ENCODE results near the gene PANX2.

The PANX2 gene

DNA sequence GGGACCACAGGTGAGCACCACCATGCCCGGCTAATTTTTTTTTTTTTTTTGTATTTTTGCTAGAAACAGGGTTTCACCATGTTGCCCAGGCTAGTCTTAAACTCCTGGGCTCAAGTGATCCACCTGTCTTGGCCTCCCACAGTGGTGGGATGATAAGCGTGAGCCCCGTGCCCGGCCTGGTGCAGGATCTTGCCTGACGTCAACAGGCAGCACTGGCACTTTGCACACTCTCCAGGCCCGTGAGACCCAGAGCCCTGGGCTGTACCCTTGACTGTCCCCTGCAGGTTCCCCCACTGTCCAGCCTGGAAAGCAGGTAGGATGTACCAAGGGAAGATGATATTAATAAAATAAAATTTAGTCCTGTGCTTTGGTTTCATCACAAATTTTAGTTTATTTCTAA is 29.1 kb upstream of the PANX2 start:
- Histone ChIP-seq H3K4me2 (no peak overlapping the region), H3K4me1 (ENCODE audit: low read depth, poor library complexity, severe bottlenecking) (peaks cover 38% of the 10 kb centered on the region), H2AFZ (ENCODE audit: low read depth) (no peak overlapping the region), H3K4me3 (IDR thresholded peaks at IDR 0.05; ENCODE audit: insufficient read depth, low read depth, low read length) (no peak overlapping the region), H3K27me3 (ENCODE audit: insufficient read depth, low read depth) (no peaks in the 10 kb centered on the region), H3K79me2 (ENCODE audit: insufficient read depth, low read depth) (no peaks in the 10 kb centered on the region), H3K9ac (no peak overlapping the region), H4K20me1 (ENCODE audit: insufficient read depth) (no peaks in the 10 kb centered on the region), H3K36me3 (ENCODE audit: insufficient read depth) (no peaks in the 10 kb centered on the region), H3K27ac (no peak overlapping the region; the same call in 1 of the 2 replicates)
- TF ChIP-seq, protein P1, sequence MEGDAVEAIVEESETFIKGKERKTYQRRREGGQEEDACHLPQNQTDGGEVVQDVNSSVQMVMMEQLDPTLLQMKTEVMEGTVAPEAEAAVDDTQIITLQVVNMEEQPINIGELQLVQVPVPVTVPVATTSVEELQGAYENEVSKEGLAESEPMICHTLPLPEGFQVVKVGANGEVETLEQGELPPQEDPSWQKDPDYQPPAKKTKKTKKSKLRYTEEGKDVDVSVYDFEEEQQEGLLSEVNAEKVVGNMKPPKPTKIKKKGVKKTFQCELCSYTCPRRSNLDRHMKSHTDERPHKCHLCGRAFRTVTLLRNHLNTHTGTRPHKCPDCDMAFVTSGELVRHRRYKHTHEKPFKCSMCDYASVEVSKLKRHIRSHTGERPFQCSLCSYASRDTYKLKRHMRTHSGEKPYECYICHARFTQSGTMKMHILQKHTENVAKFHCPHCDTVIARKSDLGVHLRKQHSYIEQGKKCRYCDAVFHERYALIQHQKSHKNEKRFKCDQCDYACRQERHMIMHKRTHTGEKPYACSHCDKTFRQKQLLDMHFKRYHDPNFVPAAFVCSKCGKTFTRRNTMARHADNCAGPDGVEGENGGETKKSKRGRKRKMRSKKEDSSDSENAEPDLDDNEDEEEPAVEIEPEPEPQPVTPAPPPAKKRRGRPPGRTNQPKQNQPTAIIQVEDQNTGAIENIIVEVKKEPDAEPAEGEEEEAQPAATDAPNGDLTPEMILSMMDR (conservative IDR thresholded peaks at IDR 0.05; ENCODE audit: low read depth, low read length), result no peak

DNA sequence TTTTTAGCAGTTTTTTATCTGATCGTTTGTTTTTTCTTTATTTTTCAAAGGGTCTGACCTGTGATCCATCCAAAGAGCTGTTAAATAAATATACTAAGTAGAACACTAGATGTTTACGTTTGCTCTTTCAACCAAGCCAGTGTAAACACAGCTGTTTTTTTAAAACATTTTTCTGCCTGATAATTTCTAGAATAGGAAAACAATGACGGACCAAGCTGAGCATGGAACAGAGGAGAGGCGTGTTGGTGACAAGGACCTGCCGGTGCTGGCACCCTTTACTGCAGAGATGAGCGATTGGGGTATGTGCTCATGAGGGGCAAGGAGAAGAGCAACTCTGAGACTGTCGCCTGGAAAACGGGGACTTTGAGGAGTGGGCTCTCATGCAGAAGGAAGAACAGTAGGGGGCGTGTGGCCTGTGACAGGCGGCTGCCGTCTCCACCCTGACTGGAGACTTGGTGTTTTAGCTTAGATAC is 28.6 kb upstream of the PANX2 start:
- Histone ChIP-seq H3K9ac (no peak overlapping the region), H3K27me3 (ENCODE audit: insufficient read depth, low read depth) (no peaks in the 10 kb centered on the region), H3K79me2 (ENCODE audit: insufficient read depth, low read depth) (no peaks in the 10 kb centered on the region), H3K4me3 (IDR thresholded peaks at IDR 0.05; ENCODE audit: insufficient read depth, low read depth, low read length) (no peak overlapping the region), H3K4me1 (ENCODE audit: low read depth, poor library complexity, severe bottlenecking) (peaks cover 38% of the 10 kb centered on the region), H2AFZ (ENCODE audit: low read depth) (no peak overlapping the region), H3K4me2 (no peak overlapping the region), H3K36me3 (ENCODE audit: insufficient read depth) (no peaks in the 10 kb centered on the region), H4K20me1 (ENCODE audit: insufficient read depth) (no peaks in the 10 kb centered on the region), H3K27ac (no peak overlapping the region)
- TF ChIP-seq, protein P1 (conservative IDR thresholded peaks at IDR 0.05; ENCODE audit: low read depth, low read length), result no peak

DNA sequence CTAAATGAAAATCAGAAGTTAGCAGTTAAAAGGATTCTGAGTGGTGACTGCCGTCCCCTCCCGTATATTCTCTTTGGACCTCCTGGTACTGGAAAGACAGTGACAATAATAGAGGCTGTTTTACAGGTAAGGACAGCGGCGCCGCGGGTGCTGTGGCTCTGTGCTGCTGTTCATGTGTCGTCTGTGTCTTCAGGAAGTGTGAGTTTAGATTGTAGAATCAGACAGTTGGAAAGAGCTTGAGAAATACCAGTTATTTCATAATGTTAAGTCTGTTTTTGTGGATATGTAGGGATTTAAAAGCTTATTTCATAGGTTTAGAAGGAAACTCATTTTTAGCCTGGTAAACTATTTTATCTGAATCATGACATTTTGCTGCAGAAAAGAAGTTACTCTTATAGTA is 27.4 kb upstream of the PANX2 start:
- Histone ChIP-seq H3K4me2 (no peak overlapping the region), H2AFZ (ENCODE audit: low read depth) (no peak overlapping the region), H3K27ac (no peak overlapping the region), H3K27me3 (ENCODE audit: insufficient read depth, low read depth) (no peaks in the 10 kb centered on the region), H3K79me2 (ENCODE audit: insufficient read depth, low read depth) (no peaks in the 10 kb centered on the region), H3K4me1 (ENCODE audit: low read depth, poor library complexity, severe bottlenecking) (peaks cover 35% of the 10 kb centered on the region), H4K20me1 (ENCODE audit: insufficient read depth) (no peaks in the 10 kb centered on the region), H3K4me3 (IDR thresholded peaks at IDR 0.05; ENCODE audit: insufficient read depth, low read depth, low read length) (no peak overlapping the region), H3K36me3 (ENCODE audit: insufficient read depth) (no peaks in the 10 kb centered on the region), H3K9ac (no peak overlapping the region)
- TF ChIP-seq, protein P1 (conservative IDR thresholded peaks at IDR 0.05; ENCODE audit: low read depth, low read length), result no peak

DNA sequence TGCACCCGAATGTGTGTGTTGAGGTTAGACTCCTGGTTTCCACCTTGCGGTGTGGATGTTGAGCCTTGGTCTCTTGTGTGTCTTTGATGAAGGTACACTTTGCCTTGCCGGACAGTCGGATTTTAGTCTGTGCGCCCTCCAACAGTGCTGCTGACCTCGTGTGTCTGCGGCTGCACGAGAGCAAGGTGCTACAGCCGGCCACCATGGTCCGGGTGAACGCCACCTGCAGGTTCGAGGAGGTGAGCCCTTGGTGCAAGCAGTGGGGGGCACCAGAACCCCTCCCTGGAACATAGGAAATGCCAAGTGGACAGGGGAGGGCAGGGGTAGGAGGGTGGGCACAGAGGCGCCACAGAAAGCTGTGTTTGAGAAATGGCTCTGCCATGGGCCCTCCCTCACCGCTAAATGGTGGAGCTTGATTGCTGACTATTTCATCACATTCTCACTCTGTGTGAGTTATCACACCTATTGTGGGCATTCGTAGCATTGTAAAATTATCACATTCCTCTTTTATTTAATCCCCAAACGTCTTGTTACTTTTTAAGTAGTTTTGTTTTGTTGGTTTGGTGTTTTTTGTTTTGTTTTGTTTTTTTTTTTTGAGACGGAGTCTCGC is 26.4 kb upstream of the PANX2 start:
- H4K20me1 ChIP-seq (ENCODE audit: insufficient read depth), result no peaks in the 10 kb centered on the region
- TF ChIP-seq, protein P1 (conservative IDR thresholded peaks at IDR 0.05; ENCODE audit: low read depth, low read length), result no peak
- H3K79me2 ChIP-seq (ENCODE audit: insufficient read depth, low read depth), result no peaks in the 10 kb centered on the region

More for the DNA sequence above, 26.4 kb upstream of the PANX2 start:
- Histone ChIP-seq H3K4me1 (ENCODE audit: low read depth, poor library complexity, severe bottlenecking) (peaks cover 25% of the 10 kb centered on the region), H2AFZ (ENCODE audit: low read depth) (no peak overlapping the region), H3K27ac (no peak overlapping the region), H3K4me3 (IDR thresholded peaks at IDR 0.05; ENCODE audit: insufficient read depth, low read depth, low read length) (no peak overlapping the region), H3K9ac (no peak overlapping the region), H3K27me3 (ENCODE audit: insufficient read depth, low read depth) (no peaks in the 10 kb centered on the region), H3K36me3 (ENCODE audit: insufficient read depth) (no peaks in the 10 kb centered on the region), H3K4me2 (no peak overlapping the region)

Measured in KMS-11 (cell line).